Peyer's patch (tissue), 4 donors: ENCODE measurements around the gene MVP.

Experiments used
- CTCF ChIP-seq, 6 experiments: fragments of 450-650 bp in 4 of 6; fragments of 200-600 bp in 2 of 6; sonication (generic) in 1 of 6; IDR thresholded peaks; one replicate each; pipeline ENCODE4 v1.5.1; 2017 to 2019; ENCODE audit warnings: antibody characterized with exemption in 6 of 6, mild to moderate bottlenecking in 3 of 6, moderate library complexity in 1 of 6
- POLR2A ChIP-seq, 2 donors: fragments of 450-650 bp; IDR thresholded peaks; one replicate each; pipeline ENCODE4 v1.5.1; 2017; ENCODE audit warnings: antibody characterized with exemption in 2 of 2, mild to moderate bottlenecking in 2 of 2, moderate library complexity in 2 of 2

GRCh38 chr16:29815793-29816693 is 4.2 kb upstream of the MVP start, which contains the start of gene PAGR1:
- TF ChIP-seq CTCF (IDR thresholded peaks at IDR 0.05), result peak; percentile 88 to 95 (median 89)
- peak; percentile 80 to 87 for TF ChIP-seq POLR2A (IDR thresholded peaks at IDR 0.05)
